H1 (cell line): Measurements from ENCODE around the gene IL12RB2. TPM values are rescaled to one million over a fixed set of nuclear protein-coding genes. Genes with fewer than 3 reads are reported as not detected.

Source experiments
- ASH2L ChIP-seq: fragments of 200-600, 300-600 bp; sonication (generic); IDR thresholded peaks from one replicate; pipeline ENCODE4 v1.7.1; 2017; ENCODE audit warnings: low read length
- BCL11A ChIP-seq, 2 experiments: IDR thresholded peaks; one replicate each; pipeline ENCODE4 v1.6.1; 2011; ENCODE audit warnings: low read depth in 2 of 2, low read length in 2 of 2, mild to moderate bottlenecking in 2 of 2
- CHD1 ChIP-seq: IDR thresholded peaks from 2 replicates; pipeline ENCODE4 v1.6.1; 2012; ENCODE audit warnings: low read depth, low read length, improper control_type of control experiment
- CREB1 ChIP-seq: IDR thresholded peaks from 2 replicates; pipeline ENCODE4 v1.6.1; 2012; ENCODE audit warnings: inconsistent platforms
- KDM5A ChIP-seq: fragments of 200-600 bp; IDR thresholded peaks from 2 replicates; pipeline ENCODE4 v1.7.1; 2012; ENCODE audit warnings: mild to moderate bottlenecking, low read length, inconsistent platforms, mixed read lengths
- POLR2A ChIP-seq, 2 experiments: IDR thresholded peaks; 1 replicate in 1 of 2; 2 replicates in 1 of 2; pipeline ENCODE4 v1.6.1; 2011; ENCODE audit warnings: low read depth in 2 of 2, low read length in 2 of 2, mild to moderate bottlenecking in 2 of 2; ENCODE audit errors: control extremely low read depth in 1 of 2
- RXRA ChIP-seq: IDR thresholded peaks from 2 replicates; pipeline ENCODE4 v1.6.1; 2011; ENCODE audit warnings: low read depth, mild to moderate bottlenecking, low read length, moderate library complexity; ENCODE audit not compliant: insufficient read depth
- TAF1 ChIP-seq: IDR thresholded peaks from 2 replicates; pipeline ENCODE4 v1.6.1; 2011; ENCODE audit warnings: mild to moderate bottlenecking, low read depth, low read length
- TAF7 ChIP-seq: optimal IDR thresholded peaks from 2 replicates; pipeline ENCODE3; 2011; ENCODE audit warnings: low read depth, mild to moderate bottlenecking, inconsistent platforms, low read length, moderate library complexity, borderline replicate concordance
- YY1 ChIP-seq: IDR thresholded peaks from 2 replicates; pipeline ENCODE4 v1.6.1; 2011; ENCODE audit warnings: low read depth, mild to moderate bottlenecking, low read length
- polyA plus RNA-seq, 7 experiments: library from polyadenylated mRNA; depleted of rRNA in 3 of 7; stranded (reverse) in 5 of 7; unstranded in 2 of 7; fragments of >200 nt in 5 of 7; fragments of 200-250 nt in 2 of 7; gene quantifications; 1 replicate in 5 of 7; 2 replicates in 1 of 7; 4 replicates in 1 of 7; pipeline versions ENCODE4 v1.2.1 to v1.2.3, GENCODE V29; 2011 to 2013; ENCODE audit warnings: missing spikeins in 2 of 7, mixed read lengths in 2 of 7
- total RNA-seq: library from RNA; stranded (reverse); fragmentation: NEBNext Ultra II Directional; extraction: Animal tissue kit (Norgen Biotek cat#: 25700); gene quantifications from 2 replicates; pipeline ENCODE4 v1.2.1, GENCODE V29; 2021

Gene IL12RB2
- total and polyA plus RNA-seq, 2 of the 8 experiments (the other 6 are each of a cell fraction or from before 2014, with no cell fraction given): 1.4 TPM

DNA sequence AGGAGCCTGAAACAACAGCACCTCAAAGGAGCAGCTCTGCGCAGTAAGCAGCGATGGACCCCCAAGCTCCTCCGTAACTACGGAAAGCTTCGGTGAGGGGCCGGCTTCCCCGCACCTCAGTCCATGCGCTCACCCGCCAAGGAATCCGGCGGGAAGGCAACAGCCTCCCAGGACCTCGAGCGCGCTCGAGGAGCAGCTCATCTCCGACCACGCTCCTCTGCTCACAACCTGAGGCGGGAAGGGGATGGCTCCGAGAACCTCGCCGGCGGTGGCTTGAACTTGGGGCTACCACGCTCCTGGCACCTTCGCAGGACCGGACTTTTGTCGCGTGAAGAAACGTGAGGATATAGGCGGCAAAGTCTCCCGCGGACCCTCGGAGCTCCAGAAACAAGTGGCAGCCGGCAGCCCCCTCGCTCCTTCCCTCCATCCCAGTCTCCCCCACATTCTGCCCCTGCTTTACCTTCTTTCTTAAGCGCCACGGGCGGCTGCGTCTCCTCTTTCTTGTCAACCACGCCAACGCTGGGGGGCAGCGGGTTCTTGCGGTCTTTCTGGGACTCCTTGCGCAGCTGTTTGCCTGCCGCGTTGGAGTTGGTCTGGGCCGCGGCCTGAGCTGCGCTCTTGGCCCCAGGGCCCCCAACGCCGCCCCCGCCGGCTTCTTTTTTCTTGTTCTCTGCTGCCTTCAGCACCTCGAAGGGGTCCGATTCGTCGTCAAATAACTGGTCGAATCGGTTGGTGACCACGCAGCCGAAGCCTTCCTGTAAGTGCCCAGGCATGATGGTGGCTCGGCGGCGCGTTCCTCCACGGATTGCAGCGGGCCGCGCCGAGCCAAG is 122.1 kb downstream of the IL12RB2 start (continued):
- TF ChIP-seq YY1 (no peak), POLR2A (IDR thresholded peaks at IDR 0.05; ENCODE audit: control extremely low read depth in 1 of 2, low read depth in 2 of 2, low read length in 2 of 2) (no peak), CREB1 (no peak), RXRA (no peak), BCL11A (IDR thresholded peaks at IDR 0.05; ENCODE audit: low read depth in 2 of 2, low read length in 2 of 2) (no peak), TAF7 (peak; percentile 64), ASH2L (no peak), TAF1 (peak; percentile 19; the same call in 1 of the 2 replicates), KDM5A (no peak), CHD1 (0 out of 2 replicates have a peak, but pooled peaks have one; percentile 4)
- TF ChIP-seq, all 59 proteins: peak for 6
